Stimulated activated naive CD4-positive, alpha-beta T cell treated with Interleukin-2 at 50 U/mL for 16 hours (primary cell): ENCODE results near the gene SYNJ2.

Experiments
- DNase-seq: peaks from one replicate; lab custom pipeline; 2025; lab: John Stamatoyannopoulos, UW

SYNJ2 gene

DNA sequence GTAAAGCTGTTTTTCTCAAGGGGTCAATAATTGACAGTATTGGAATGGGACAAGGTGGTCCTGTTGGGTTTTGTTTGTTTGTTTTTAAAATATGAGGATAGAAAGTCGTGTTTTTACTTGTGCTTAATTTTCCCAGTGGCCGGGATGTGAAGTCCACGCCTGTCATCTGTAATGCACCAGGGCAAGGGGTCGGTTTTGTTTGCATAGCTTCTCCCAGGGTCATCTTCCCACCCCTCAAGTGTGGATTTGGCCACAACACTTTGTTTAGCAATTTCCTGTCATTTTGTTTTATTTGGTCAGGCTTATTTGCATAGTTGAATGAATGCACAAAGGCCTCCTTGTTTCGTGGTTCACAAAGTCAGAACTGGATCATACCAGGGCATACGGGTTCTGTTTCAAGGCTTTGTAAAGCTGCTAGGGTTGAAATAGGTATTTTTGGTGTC is 29.8 kb downstream of the SYNJ2 start:
- DNase-seq = no peak

DNA sequence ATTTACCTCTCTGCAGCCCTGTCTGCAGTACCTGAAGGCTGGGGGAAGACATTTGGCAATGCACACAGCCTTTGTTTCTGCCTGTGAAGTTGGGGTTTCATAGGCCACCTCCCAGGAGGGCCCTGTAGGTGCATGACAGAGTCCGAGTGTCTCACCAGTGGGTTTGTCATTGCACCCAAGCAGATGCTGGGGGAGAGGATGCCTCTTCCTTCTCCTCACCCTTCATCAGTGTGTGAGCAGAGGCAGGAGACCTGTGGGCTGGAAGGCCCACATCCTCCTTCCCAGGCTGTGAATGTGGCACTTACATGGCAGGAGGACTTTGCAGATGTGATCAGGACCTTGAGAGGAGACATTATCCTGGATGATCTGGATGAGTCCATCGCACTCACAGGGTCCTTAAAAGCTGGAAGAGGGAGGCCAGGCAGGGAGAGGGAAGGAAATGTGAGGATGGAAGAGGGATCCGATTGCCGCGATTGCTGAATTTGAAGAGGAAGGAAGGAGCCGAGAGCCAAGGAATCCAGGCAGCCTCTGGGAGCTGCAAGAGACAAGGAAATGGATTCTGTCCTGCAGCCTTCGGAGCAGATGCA is 30.4 kb downstream of the SYNJ2 start:
- DNase-seq = no peak

DNA sequence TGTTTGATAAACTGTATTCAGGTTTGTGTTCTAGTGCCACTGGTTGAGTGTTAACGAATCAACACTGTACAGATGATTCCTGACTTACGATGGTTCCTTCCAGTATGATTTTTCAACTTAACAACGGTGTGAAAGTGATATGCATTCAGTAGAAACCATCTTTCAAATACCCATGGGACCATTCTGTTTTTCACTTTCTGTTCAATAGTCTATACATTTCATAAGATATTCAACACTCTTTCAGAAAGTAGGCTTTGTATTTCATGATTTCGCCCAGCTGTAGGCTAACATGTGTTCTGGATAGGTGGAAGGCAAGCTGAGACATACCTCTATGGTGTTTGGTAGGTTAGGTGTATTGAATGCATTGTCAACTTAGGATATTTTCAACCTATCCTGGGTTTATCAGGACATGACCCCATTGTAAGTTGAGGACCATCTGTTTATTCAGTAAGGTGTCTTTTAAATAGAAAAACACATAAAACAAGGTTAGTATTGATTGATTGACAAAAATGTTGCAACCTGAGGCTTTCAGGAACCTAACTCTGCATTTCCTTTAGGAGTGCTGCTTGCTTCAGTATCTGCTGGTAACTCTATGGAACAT is 32.3 kb downstream of the SYNJ2 start:
- no peak for DNase-seq

DNA sequence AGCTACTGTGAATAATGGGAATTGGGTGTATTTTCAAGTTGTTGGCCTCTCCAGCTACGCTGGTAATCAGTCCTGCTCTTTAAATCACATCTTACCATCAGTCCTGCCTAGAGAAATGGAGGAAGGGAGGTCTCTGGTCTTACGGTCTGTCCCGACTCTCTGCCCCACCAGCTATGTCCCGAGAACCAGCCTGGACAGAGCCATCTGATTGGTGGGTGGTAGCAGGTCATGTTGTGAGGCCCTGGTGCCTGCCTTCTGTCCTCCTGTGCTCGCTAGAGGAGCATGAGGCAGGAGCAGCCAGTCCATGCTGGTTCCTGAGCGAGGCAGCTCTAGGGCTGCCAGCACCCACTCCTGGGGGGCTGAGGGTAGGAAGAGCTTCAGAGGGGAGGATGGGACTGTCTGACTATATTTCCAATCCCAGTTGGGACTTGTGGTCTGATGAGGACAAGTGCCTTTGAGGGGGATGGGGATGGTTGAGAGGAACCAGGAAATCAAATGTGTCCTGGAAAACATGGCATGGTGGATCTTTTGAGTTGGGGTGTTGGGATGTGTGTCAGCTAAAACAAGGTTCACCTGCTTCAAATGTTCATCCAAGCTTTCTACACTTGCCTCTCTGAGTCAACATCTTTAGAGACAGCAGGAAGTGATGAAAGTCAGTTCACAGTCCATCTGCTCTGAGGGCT is 33.0 kb downstream of the SYNJ2 start:
- no peak for DNase-seq

DNA sequence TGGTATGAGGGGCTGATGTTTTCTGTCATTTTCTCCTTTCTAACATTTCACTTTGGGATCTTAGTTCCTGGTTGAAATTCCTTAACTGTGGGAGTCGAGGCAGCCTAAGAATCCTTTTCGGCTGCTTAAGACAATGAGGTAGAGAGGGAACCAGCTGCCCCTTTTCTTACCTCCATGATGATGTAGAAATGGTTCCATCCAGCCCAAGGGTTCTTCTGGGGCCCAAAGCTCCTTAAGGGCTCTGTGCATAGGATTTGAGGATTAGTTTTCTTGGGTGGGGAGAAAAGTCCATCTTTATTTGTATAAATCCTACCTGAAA is 33.5 kb downstream of the SYNJ2 start:
- no peak for DNase-seq

DNA sequence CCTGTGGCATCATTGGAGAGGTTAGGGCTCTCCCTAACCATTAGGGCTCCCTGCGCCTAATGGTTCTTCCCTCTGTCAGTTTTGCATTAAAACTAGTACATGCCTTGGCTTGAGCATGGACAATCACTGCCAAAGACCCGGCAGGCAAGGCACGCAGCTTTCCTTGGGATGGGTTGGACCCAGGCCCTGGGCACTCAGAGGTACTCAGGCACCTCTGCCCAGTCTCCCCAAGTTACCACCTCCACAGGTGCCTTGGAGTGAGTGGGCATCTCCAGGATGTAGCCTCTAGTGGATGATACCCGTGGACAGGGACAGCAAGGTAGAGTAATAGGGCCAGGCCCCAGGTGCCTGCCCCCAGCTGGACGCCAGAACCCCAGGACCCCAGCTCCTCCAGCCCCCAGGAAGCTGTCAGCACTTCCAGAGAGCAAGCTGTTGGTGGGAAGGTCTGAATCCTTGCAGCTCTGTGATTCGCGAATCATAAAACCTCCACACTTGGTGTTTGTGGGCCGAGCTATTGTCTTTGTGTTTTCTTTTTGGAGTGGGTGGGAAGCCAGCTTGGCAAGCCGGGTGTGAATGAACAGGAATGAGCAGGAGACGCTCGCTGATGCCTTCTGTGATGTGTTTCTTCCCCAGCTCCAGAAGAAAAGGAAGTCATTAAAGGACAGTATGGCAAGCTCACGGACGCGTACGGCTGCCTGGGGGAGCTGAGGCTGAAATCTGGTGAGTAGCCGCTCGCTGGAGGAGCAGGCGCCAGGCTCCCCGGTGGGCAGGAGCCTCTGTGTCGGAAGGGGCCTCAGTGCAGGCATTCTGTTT is 35.1 kb downstream of the SYNJ2 start:
- DNase-seq = no peak

DNA sequence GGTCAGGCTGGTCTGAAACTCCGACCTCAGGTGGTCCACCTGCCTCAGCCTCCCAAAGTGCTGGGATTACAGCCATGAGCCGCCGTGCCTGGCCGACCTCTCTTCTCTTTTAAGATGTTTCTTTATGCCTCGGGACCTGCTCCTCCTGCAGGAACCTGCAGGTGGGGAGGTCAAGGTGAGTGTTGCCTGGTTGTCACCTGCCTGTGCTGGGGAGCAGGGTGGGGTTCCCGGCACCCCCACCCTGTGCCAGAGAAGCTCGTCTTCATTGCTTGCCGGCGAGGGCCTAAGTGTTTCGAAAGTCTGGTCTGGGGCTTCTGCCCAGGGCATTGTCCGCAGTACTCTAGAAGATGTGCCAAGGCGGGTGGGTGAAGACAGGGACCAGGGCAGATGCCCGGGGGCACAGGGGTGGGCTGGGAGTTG is 36.0 kb downstream of the SYNJ2 start:
- no peak for DNase-seq

DNA sequence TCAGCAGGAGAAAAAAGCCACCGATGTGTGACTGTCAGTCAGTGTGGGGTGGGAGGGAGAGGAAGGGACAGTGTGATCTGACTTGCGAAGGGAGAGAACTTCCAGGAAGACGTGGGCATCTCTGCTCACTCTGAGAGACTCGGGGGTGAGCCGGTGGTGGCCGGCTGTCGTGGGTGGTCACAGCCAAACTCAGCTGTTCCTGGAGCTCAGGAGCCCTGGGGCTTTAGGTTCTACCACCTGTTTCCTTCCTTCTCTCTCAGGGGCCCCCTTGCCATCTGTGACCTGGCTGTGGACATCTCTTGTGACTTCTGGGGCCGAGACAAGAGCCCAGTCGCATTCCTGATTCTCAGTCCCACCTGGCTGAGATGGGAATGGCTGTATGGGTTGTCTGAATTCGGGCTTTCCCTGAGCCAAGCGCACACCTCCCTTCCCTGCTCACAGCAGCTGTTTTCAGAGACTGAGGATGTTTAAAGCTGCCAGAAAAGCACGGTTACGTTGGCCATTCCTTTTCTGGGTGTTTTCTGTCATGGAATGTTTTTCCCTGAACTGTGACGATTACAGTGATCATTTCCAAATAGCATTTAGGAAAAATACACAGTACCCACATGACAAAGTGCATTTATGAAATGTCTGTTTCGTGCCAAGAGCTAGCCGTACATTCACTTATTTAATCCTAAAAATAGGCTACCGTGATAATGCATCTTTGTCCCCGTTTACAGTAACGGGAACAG is 36.5 kb downstream of the SYNJ2 start:
- DNase-seq = no peak

DNA sequence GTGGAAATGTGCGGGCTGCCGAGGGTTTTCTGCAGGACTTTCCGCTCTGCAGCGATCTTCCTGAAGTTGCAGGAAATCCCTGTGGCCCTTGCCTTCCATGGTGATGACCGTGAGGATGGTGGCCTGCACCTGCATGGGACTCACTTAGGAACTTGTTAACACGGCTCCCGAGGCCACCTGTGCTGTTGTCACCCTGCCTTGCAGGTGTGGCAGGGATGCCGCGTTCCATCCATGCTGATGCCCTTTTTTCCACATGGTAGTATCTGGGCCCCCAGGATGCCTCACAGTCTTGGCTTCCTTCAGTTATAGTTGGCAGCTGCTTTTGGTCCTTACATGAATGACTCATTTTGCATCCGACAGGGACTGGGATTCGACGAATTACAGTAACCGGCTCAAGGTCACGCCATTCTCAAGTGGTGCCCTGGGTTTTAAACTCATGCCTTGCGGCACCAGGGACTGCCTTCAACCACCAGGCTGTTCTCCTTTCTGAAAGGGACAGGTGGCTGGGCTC is 37.2 kb downstream of the SYNJ2 start:
- no peak for DNase-seq

DNA sequence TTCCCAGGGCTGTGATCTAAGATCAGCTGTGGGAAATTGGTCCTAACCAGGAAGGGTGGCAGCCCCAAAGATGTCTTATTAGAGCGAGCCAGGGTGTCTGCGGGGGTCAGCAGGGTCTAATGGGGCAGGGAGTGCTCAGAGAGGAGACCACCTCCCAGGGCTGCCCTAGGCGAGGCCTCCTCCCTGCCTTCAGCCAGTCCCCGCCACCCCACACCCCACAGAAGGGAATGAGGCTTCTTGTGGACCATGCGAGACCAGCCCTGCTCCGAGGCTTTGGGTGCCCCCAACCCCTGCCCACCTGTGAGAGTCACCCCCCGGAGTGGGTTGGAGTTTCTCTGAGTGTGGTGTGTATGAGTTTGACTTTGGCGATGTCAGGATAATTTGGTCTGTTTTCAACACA is 37.8 kb downstream of the SYNJ2 start:
- no peak for DNase-seq

DNA sequence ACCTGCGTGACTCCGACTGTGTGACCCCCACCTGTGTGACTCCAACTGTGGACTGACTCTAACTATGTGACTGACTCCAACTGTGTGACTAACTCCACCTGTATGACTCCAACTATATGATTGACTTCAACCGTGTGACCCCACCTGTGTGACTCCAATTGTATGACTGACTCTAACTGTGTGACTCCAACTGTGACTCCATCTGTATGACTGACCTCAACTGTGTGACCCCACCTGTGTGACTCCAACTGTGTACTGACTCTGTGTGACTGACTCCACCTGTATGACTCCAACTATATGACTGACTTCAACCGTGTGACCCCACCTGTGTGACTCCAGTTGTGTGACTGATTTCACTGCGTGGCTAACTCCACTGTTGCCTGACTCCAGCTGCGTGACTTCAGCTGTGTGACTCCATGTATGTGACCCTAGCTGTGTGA is 38.6 kb downstream of the SYNJ2 start:
- peak; percentile 4 for DNase-seq

DNA sequence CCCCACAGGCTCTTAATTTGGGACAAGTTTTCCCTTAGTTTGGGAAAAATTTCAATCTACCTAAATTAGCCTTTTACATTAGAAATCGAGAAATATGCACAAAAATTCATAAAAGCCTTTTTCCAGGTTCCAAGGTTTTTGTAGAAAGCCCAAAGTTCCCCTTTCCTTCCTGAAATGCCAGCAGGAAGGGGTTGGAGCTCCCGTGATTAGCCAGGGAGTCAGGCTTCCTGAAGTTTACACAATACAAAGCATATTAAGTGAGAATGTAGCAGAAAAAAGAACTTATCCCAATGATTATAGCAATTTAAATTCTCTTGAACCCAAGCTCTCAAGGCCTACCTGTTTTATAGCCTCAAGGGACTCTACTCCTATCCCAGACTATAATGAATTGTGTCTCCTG is 39.1 kb downstream of the SYNJ2 start:
- no peak for DNase-seq

DNA sequence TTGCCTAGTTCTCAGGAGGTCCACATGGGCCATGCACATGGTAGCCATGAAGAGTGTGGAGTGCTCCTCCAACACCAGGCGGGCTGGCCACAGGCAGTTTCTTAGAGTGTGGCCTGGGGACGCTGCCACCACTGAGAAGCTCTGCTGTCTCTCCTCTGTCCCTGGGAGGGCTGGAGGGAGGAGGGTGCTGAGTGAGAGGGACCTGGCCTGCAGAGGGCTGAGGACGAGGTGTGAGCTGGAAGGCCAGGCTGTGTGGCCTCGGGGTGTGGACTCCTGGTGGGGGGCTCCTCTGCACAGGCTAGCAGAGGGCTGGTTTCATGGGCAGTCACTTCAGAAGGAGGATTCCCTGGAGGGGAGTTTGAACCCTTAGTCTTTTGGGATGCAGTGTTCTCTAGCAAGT is 39.7 kb downstream of the SYNJ2 start:
- DNase-seq = no peak

DNA sequence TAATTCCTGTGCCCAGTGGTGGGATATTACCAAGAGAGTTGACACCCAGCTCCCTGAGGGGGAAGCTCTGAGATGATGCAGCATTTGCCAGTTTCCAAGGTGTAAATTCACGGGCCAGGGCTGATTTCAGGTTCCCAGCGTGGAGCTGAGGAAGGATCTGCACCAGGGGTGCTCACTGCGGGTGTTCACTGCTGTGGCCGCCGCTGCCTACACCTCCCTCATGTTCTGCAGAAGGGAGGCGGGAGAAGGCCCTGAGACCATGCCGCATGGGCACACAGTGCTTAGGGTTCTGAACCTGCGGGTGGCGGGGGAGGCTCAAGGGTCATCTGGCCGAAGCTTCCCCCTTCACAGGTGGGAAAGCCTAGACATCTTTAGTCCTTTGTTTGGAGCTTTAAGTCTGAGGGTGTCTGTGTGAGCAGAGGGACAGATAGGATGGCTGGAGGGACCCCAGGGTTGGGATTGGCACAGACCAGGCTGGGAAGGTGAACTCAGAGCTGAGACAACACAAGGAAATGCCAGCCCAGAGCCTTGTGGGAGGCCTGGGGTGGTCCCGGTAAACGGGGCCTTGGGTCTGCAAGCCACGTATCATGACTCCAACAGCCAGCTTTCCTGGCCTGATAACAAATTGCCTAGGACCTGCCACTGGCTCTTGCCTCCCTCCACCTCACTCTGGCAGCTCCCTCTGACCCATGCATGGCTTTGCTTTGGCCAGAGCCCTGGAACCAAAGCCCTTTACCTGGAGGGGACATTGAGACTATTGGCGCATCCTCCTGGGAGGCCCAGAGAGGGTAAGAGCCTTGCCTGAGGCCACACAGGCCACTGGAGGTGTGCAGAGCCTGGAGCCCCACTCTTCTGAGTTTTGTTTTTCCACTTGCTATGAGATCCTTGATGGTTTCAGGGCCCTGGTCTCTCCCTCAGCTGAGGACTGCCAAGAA is 40.4 kb downstream of the SYNJ2 start:
- DNase-seq = no peak

DNA sequence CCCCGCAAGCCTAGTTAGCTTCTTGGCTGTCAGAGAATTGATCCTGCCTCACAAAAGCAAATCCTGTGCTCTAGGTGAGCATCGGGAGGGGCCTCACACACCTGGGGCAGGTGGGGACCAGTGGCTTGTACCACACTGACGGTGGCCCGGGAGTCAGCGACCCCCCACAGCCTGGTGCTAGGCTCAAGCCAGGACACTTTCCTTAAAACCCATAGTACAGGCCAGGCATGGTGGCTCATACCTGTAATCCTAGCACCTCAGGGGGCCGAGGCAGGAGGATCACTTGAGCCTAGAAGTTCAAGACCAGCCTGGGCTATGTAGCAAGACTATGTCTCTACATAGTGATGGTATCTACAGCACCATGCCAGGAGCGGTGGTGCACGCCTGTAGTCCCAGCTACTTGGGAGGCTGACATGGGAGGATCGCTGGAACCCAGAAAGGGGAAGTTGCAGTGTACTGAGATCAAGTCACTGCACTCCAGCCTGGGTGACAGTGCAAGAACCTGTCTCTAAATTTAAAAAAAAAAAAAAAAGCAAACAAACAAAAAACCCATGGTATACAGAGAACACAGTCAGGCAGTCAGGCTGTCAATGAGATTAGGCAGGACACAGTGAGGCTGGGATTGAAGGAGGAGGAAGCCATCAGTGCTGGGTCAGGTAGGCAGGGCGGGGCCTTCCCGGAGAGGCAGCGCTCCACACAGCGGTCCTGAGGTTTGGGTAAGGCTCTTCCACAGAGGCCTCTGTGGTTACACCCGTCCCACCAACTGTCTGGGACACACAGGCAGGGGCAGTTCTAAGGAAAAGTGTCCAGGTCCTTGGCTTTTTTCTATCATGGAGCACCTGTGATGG is 41.3 kb downstream of the SYNJ2 start:
- no peak for DNase-seq

DNA sequence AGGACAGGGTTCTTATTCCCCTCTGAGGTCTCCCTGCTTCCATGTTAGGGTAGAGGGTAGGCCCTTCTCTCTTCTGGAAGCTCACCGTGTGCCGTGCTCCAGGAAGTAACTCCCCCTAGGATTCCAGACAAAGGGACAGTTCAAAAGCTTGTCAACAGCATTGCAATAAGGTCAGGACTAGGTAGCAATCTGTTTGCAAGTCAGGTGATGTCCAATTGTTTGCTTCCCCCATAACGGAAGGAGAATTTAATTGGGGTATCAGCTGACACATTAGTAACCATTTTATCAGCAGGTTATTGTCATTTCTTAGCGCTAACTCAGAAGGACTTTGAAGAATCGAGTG is 41.9 kb downstream of the SYNJ2 start:
- no peak for DNase-seq

DNA sequence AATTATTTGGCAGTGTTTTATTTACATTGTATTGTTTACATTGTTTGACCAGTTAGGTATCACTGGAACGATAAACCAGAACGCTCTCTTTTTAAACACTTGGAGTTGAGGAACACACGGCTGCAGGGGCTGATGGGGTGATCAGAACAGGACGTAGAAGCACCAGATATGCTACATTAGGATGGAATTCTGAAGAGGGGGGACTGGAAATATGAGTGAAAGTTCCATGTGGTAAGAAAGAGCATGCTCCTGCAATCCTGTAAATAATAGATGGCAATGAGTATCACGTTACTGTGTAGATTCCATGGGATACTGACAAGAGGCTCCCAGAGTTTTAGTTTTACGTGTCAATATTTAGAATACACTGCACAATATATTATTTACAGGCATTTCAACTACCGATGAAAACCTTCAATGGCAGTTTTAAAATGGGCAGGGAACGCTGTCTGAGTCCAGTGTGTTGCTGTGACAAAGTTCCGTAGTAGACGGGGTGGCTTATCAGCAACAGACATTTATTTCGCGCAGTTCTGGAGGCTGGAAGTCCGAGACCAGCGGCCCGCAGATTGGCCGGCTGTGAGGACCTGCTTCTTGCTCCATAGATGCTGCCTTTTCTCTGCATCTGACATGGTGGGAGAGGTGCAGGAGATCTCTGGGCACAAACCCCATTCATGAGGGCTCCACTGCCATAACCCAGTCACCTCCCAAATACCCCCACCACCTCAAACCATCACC is 43.1 kb downstream of the SYNJ2 start:
- no peak for DNase-seq

DNA sequence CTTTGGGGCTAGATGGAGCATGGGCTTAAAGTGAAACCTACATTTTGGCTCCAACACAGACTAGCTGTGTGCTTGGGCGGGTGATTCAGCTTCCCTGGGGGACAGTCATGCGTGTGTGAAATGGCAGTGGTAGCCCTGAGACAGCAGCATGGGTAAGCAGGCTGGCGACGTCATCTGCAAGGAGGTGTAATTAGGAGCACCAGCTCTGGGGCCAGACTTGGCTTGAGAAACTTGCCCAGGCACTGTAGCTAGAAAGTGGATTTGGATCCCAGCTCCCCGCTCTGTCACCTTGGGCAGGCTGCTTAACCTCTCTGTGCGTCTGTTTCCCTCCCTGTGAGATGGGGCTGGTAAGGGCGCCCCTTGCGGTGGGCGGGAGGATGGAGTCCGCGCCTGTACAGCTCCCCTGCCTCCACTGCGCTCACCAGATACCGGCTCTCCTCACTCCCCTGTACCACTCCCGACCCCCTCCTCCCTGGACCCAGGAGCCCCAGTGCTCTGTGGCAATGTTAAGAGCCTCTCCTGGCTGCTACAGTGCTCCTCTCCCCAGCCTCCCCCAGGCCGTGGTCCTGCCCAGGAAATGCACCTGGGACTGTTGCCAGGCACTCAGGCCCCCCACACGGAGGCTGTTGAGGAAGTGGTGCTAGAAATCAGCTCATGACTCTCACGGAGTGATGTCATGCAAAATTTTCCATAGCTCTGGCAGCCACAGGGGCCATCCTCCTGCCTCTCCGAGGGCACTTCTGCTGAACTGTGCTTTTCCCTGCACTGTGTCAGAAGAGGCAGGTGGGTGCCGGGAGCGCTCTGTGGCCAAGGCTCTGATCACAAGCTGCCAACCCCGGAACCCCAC is 44.6 kb downstream of the SYNJ2 start:
- peak; percentile 87 for DNase-seq
